Measurements from ENCODE around the gene CCL5.

GRCh38 chr17:35865412-35866340 is 14.5 kb downstream of the CCL5 start:
- TF ChIP-seq ZNF274 (IDR thresholded peaks at IDR 0.05; ENCODE audit: low read depth, low read length) = no peak
- TF ChIP-seq YY1 (IDR thresholded peaks at IDR 0.05; ENCODE audit: insufficient read depth, insufficient read length) = no peak

Measured in NT2/D1 (cell line).